ENCODE measurements around the gene KRTAP2-3. TPM values are rescaled to one million over a fixed set of nuclear protein-coding genes. Genes with fewer than 3 reads are reported as not detected.
A peak's percentile ranks its signal among the peaks of the same experiment; 100 is the strongest.
"Not testable (repeated sequence)": the region's sequence is repeated elsewhere in the genome, so short reads cannot be mapped to it uniquely, and the experiment has no call there.

Gene KRTAP2-3
- total RNA-seq, 1 donor from 2014 or later, result not detected

DNA sequence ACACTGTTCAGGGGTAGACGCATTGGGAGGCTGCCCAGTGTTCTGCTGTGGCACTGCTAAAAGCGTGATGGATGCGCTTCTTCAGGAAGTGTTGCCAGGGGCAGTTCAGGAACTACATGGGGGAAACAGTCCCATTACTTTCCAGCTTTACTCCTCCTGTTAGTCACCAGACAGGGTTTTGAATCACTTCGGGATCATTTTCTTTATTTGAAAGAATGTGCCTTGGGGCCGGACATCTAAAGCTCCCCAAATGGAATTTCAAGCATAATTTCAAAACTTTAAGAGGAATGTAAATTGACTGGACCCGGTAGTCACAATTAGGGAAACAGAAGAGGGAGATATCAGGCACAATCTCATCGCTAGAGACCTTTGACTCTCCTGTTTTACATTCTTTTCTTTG, 11.5 kb downstream of the KRTAP2-3 start:
- TF ChIP-seq, protein P1, sequence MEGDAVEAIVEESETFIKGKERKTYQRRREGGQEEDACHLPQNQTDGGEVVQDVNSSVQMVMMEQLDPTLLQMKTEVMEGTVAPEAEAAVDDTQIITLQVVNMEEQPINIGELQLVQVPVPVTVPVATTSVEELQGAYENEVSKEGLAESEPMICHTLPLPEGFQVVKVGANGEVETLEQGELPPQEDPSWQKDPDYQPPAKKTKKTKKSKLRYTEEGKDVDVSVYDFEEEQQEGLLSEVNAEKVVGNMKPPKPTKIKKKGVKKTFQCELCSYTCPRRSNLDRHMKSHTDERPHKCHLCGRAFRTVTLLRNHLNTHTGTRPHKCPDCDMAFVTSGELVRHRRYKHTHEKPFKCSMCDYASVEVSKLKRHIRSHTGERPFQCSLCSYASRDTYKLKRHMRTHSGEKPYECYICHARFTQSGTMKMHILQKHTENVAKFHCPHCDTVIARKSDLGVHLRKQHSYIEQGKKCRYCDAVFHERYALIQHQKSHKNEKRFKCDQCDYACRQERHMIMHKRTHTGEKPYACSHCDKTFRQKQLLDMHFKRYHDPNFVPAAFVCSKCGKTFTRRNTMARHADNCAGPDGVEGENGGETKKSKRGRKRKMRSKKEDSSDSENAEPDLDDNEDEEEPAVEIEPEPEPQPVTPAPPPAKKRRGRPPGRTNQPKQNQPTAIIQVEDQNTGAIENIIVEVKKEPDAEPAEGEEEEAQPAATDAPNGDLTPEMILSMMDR (IDR thresholded peaks at IDR 0.05), result no peak
- no peaks in the 10 kb centered on the region for H3K36me3 ChIP-seq
- H3K27ac ChIP-seq, result no peak overlapping the region
- H3K27me3 ChIP-seq (ENCODE audit: low read depth), result peaks cover 19% of the 10 kb centered on the region
- H3K4me1 ChIP-seq, result no peaks in the 10 kb centered on the region
- no peak overlapping the region for H3K4me3 ChIP-seq
- intact Hi-C loops (cut with DNase I), result no loop called here
- no peak for ATAC-seq
- H3K9me3 ChIP-seq, result no peaks in the 10 kb centered on the region
- DNase-seq, result no peak

DNA sequence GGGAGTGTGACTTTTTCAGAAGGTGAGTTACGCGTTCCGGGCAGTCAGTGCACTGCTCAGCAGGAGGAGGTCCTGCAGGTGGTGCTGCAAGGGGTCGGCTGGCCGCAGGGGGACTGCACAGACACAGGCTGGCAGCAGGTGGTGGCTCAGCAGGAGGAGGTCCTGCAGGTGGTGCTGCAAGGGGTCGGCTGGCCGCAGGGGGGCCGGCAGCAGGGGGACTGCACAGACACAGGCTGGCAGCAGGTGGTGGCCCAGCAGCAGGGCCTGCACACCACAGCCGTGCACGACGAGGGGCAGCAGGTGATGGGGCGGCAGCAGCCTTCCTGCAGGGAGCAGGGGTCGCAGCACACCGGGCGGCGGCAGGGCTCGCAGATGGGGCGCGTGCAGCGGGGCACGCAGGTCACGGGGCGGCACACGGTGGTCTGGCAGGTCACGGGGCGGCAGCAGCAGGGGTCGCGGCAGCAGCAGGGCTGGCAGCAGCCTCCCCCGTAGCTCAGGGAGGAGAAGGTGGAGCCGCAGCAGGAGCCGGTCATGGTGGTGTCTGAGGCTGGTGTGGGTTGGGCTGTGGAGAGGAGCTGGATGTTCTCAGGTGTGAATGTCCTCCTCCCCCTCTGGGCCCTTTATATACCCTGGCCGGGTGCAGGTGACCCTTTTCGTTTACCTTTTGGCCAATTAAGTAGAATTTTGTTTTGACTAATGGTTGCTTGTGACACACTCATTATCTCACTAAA, 13.0 kb downstream of the KRTAP2-3 start, which contains the start of gene KRTAP2-1:
TSS of gene KRTAP2-1 (minus strand) at position 582 of the 731 bp plus-strand sequence. CDS start at position 533, 49 bp downstream.
- H3K4me3 ChIP-seq; H3K36me3 ChIP-seq; DNase-seq; H3K4me1 ChIP-seq; H3K27ac ChIP-seq; intact Hi-C loops (cut with DNase I); H3K9me3 ChIP-seq: not testable (repeated sequence)
- ATAC-seq, result peak; percentile 13 to 16
- peaks cover 19% of the 10 kb centered on the region for H3K27me3 ChIP-seq (ENCODE audit: low read depth)

DNA sequence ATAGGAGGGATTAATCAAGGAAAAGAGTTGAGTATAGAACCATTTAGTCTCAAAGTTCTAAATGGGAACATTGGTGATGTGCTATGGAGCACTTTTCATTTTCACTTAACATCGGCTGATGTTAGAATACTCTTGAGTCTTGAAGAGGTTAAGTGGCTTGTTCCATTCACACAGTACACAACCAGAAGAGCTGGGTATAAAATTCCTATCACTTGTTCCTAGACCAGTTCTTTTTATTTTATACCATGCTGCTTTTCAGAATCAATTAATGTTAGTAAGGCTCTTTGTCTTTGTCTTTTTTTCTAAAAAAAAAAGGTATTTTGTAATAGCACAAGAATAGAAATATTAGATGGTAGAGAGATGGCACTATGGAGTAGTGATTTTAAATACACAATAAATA, 17.0 kb downstream of the KRTAP2-3 start:
- Histone ChIP-seq H3K4me1 (no peaks in the 10 kb centered on the region), H3K27ac (no peak overlapping the region), H3K9me3 (no peaks in the 10 kb centered on the region), H3K4me3 (no peak overlapping the region), H3K27me3 (ENCODE audit: low read depth) (peaks cover 9% of the 10 kb centered on the region), H3K36me3 (no peaks in the 10 kb centered on the region)
- TF ChIP-seq, protein P1 (IDR thresholded peaks at IDR 0.05), result no peak
- ATAC-seq, result no peak
- intact Hi-C loops (cut with DNase I), result no loop called here
- DNase-seq, result no peak

DNA sequence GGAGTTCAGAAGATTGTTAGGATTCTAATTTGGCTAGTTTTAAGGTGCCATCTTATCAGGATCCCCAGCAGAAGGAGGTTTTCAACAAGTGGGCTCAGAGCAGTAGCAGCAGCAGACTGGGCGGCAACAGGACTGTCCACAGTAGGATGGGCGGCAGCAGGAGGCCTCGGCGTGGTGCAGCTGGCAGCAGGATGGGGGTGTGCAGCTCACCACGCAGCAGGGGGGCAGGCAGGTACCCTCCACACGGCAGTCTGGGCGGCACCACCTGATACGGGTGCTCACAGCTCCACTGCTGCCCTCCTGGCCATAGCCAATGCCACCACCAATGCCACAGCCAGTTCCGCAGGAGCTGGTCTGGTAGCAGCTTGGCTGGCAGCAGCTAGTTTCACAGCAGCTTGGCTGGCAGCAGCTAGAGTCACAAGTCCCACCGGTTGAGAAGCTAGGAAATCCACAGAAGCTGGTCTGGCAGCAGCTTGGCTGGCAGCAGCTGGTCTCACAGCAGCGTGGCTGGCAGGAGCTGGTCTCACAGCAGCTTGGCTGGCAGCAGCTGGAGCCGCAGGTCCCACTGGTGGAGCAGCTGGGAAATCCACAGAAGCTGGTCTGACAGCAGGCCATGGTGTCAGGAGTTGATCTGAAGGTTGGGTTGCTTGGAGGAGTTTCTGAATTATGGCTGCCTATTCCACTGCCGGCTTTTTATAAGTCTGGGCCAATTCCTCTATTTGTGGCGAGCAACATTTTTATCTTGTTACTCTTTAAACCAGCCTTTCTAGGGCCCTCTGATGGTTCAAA, 18.9 kb downstream of the KRTAP2-3 start, which contains the start of gene KRTAP1-1:
TSS of gene KRTAP1-1 (minus strand) at position 668 of the 789 bp plus-strand sequence. CDS start at position 615, 53 bp downstream.
- DNase-seq; H3K9me3 ChIP-seq; H3K4me3 ChIP-seq; intact Hi-C loops (cut with DNase I); H3K27me3 ChIP-seq (ENCODE audit: low read depth); H3K36me3 ChIP-seq; H3K4me1 ChIP-seq; ATAC-seq; H3K27ac ChIP-seq: not testable (repeated sequence)

DNA sequence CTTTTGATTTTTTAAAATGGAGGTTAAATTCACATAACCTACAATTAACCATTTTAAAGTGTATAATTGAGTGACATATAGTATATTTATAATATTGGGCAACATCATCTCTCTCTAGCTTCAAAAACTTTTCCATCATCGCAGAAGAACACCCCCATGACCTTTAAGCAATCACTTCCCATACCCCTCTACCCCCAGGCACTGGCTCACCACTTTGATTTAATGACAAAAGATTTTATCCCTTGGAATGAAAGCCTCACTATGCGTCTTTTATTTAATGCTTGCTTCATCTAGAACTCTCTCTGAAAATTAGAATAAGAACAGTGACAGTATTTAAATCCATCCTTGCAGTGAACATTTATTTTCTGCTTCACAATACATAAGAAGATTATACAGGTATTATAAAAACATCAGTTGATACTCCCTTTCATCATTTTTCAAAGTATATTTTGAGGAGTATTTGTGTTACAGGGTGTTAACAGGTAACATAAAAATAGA, 22.0 kb downstream of the KRTAP2-3 start:
- Histone ChIP-seq H3K4me3 (no peak overlapping the region), H3K4me1 (no peaks in the 10 kb centered on the region), H3K27ac (no peak overlapping the region), H3K36me3 (no peaks in the 10 kb centered on the region), H3K9me3 (no peaks in the 10 kb centered on the region), H3K27me3 (ENCODE audit: low read depth) (no peaks in the 10 kb centered on the region)
- DNase-seq (no peak), ATAC-seq (no peak)
- TF ChIP-seq, protein P1 (IDR thresholded peaks at IDR 0.05), result no peak
- intact Hi-C loops (cut with DNase I), result no loop called here

DNA sequence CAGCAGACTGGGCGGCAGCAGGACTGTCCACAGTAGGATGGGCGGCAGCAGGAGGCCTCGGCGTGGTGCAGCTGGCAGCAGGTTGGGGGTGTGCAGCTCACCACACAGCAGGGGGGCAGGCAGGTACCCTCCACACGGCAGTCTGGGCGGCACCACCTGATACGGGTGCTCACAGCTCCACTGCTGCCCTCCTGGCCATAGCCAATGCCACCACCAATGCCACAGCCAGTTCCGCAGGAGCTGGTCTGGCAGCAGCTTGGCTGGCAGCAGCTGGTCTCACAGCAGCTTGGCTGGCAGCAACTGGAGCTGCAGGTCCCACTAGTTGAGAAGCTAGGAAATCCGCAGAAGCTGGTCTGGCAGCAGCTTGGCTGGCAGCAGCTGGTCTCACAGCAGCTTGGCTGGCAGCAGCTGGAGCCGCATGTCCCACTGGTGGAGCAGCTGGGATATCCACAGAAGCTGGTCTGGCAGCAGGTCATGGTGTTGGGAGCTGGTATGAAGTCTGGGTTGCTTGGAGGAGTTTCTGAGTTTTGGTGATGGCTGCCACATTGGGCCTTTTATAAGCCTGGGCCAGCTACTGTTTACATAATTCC, 25.5 kb downstream of the KRTAP2-3 start, which contains the start of gene KRTAP1-3:
TSS of gene KRTAP1-3 (minus strand) at position 529 of the 590 bp plus-strand sequence. CDS start at position 476, 53 bp downstream.
- DNase-seq; H3K27ac ChIP-seq; H3K4me1 ChIP-seq; H3K9me3 ChIP-seq; H3K36me3 ChIP-seq; ATAC-seq; intact Hi-C loops (cut with DNase I); H3K4me3 ChIP-seq; H3K27me3 ChIP-seq (ENCODE audit: low read depth): not testable (repeated sequence)

Measured in lower lobe of right lung (tissue), 2 donors.